T-helper 2 cell treated with Interferon-gamma antibody and Interleukin-4, amounts not matched to agents 5 μg/mL and 100 μg/mL, for 36 hours (primary cell): ENCODE results near the gene SYTL5.

Experiments used
- DNase-seq: peaks from one replicate; pipeline ENCODE4 v3.0.0; 2021; ENCODE audit warnings: low spot score
- H3K27ac Mint-ChIP-seq: one replicate; pipeline ENCODE4 v1.8.0; 2021; ENCODE audit warnings: mild to moderate bottlenecking, mixed read lengths
- H3K27me3 Mint-ChIP-seq: one replicate; pipeline ENCODE4 v1.8.0; 2021; ENCODE audit warnings: low read depth, mixed read lengths
- H3K36me3 Mint-ChIP-seq: one replicate; pipeline ENCODE4 v1.8.0; 2021; ENCODE audit warnings: low read depth, mixed read lengths
- H3K4me1 Mint-ChIP-seq: one replicate; pipeline ENCODE4 v1.8.0; 2021; ENCODE audit warnings: low read depth, mixed read lengths
- H3K4me3 Mint-ChIP-seq: one replicate; pipeline ENCODE4 v1.8.0; 2022; ENCODE audit warnings: mild to moderate bottlenecking, moderate library complexity, mixed read lengths
- H3K9me3 Mint-ChIP-seq: one replicate; pipeline ENCODE4 v1.8.0; 2021; ENCODE audit warnings: mixed read lengths

SYTL5 gene

GRCh38 chrX:38050806-38051205, 44.5 kb downstream of the SYTL5 start:
- no peak overlapping the region for H3K4me3 Mint-ChIP-seq
- no peak for DNase-seq
- H3K9me3 Mint-ChIP-seq = no peaks in the 10 kb centered on the region
- H3K4me1 Mint-ChIP-seq = no peaks in the 10 kb centered on the region
- H3K27ac Mint-ChIP-seq = no peak overlapping the region
- no peaks in the 10 kb centered on the region for H3K27me3 Mint-ChIP-seq
- H3K36me3 Mint-ChIP-seq = no peaks in the 10 kb centered on the region

- H3K27ac Mint-ChIP-seq = no peak overlapping the region
- no peaks in the 10 kb centered on the region for H3K27me3 Mint-ChIP-seq
- no peaks in the 10 kb centered on the region for H3K9me3 Mint-ChIP-seq
- DNase-seq = peak; percentile 9
- no peaks in the 10 kb centered on the region for H3K36me3 Mint-ChIP-seq
- no peaks in the 10 kb centered on the region for H3K4me1 Mint-ChIP-seq
- no peak overlapping the region for H3K4me3 Mint-ChIP-seq
Observed at GRCh38 chrX:38052096-38052495, 45.7 kb downstream of the SYTL5 start.

GRCh38 chrX:38055170-38055847, 49.0 kb downstream of the SYTL5 start:
- no peaks in the 10 kb centered on the region for H3K9me3 Mint-ChIP-seq
- no peak overlapping the region for H3K4me3 Mint-ChIP-seq
- DNase-seq = no peak
- H3K36me3 Mint-ChIP-seq = no peaks in the 10 kb centered on the region
- no peaks in the 10 kb centered on the region for H3K27me3 Mint-ChIP-seq
- H3K27ac Mint-ChIP-seq = no peak overlapping the region
- H3K4me1 Mint-ChIP-seq = no peaks in the 10 kb centered on the region

- H3K4me3 Mint-ChIP-seq = no peak overlapping the region
- H3K9me3 Mint-ChIP-seq = no peaks in the 10 kb centered on the region
- no peak for DNase-seq
- no peak overlapping the region for H3K27ac Mint-ChIP-seq
- H3K36me3 Mint-ChIP-seq = no peaks in the 10 kb centered on the region
- no peaks in the 10 kb centered on the region for H3K4me1 Mint-ChIP-seq
- H3K27me3 Mint-ChIP-seq = no peaks in the 10 kb centered on the region
Observed at GRCh38 chrX:38060331-38060878, 54.1 kb downstream of the SYTL5 start.

- Mint-ChIP-seq H3K27me3 (no peaks in the 10 kb centered on the region), H3K27ac (no peak overlapping the region), H3K36me3 (no peaks in the 10 kb centered on the region), H3K4me3 (no peak overlapping the region), H3K9me3 (no peaks in the 10 kb centered on the region), H3K4me1 (no peaks in the 10 kb centered on the region)
- DNase-seq = no peak
Observed at GRCh38 chrX:38061335-38061734, 55.0 kb downstream of the SYTL5 start.

GRCh38 chrX:38066934-38067333, 60.6 kb downstream of the SYTL5 start:
- DNase-seq = no peak
- H3K4me3 Mint-ChIP-seq = no peak overlapping the region

GRCh38 chrX:38069273-38069672, 62.9 kb downstream of the SYTL5 start:
- H3K27me3 Mint-ChIP-seq = no peaks in the 10 kb centered on the region
- H3K27ac Mint-ChIP-seq = no peak overlapping the region
- DNase-seq = no peak
- H3K9me3 Mint-ChIP-seq = no peaks in the 10 kb centered on the region
- H3K36me3 Mint-ChIP-seq = no peaks in the 10 kb centered on the region
- H3K4me1 Mint-ChIP-seq = no peaks in the 10 kb centered on the region
- no peak overlapping the region for H3K4me3 Mint-ChIP-seq

More at GRCh38 chrX:38066934-38067333, 60.6 kb downstream of the SYTL5 start:
- no peaks in the 10 kb centered on the region for H3K27me3 Mint-ChIP-seq
- H3K9me3 Mint-ChIP-seq = no peaks in the 10 kb centered on the region
- H3K27ac Mint-ChIP-seq = no peak overlapping the region
- H3K4me1 Mint-ChIP-seq = no peaks in the 10 kb centered on the region
- no peaks in the 10 kb centered on the region for H3K36me3 Mint-ChIP-seq

GRCh38 chrX:38069991-38070390, 63.6 kb downstream of the SYTL5 start:
- H3K27ac Mint-ChIP-seq = no peak overlapping the region

GRCh38 chrX:38079463-38079862, 73.1 kb downstream of the SYTL5 start:
- DNase-seq = no peak
- Mint-ChIP-seq H3K27ac (no peak overlapping the region), H3K4me3 (no peak overlapping the region), H3K4me1 (no peaks in the 10 kb centered on the region), H3K36me3 (no peaks in the 10 kb centered on the region), H3K9me3 (no peaks in the 10 kb centered on the region), H3K27me3 (no peaks in the 10 kb centered on the region)

More at GRCh38 chrX:38069991-38070390, 63.6 kb downstream of the SYTL5 start:
- no peaks in the 10 kb centered on the region for H3K36me3 Mint-ChIP-seq
- no peak for DNase-seq
- no peaks in the 10 kb centered on the region for H3K9me3 Mint-ChIP-seq
- no peaks in the 10 kb centered on the region for H3K4me1 Mint-ChIP-seq
- H3K4me3 Mint-ChIP-seq = no peak overlapping the region
- no peaks in the 10 kb centered on the region for H3K27me3 Mint-ChIP-seq

GRCh38 chrX:38080808-38081207, 74.5 kb downstream of the SYTL5 start:
- no peaks in the 10 kb centered on the region for H3K9me3 Mint-ChIP-seq
- no peaks in the 10 kb centered on the region for H3K27me3 Mint-ChIP-seq
- no peak overlapping the region for H3K4me3 Mint-ChIP-seq
- no peaks in the 10 kb centered on the region for H3K4me1 Mint-ChIP-seq
- DNase-seq = no peak
- no peaks in the 10 kb centered on the region for H3K36me3 Mint-ChIP-seq
- no peak overlapping the region for H3K27ac Mint-ChIP-seq

GRCh38 chrX:38081909-38082308, 75.6 kb downstream of the SYTL5 start:
- Mint-ChIP-seq H3K4me3 (no peak overlapping the region), H3K27me3 (no peaks in the 10 kb centered on the region), H3K9me3 (no peaks in the 10 kb centered on the region), H3K27ac (no peak overlapping the region), H3K36me3 (no peaks in the 10 kb centered on the region), H3K4me1 (no peaks in the 10 kb centered on the region)
- no peak for DNase-seq

- DNase-seq = no peak
- no peak overlapping the region for H3K4me3 Mint-ChIP-seq
- H3K27me3 Mint-ChIP-seq = no peaks in the 10 kb centered on the region
- no peak overlapping the region for H3K27ac Mint-ChIP-seq
- no peaks in the 10 kb centered on the region for H3K9me3 Mint-ChIP-seq
- H3K36me3 Mint-ChIP-seq = no peaks in the 10 kb centered on the region
- no peaks in the 10 kb centered on the region for H3K4me1 Mint-ChIP-seq
Observed at GRCh38 chrX:38082309-38082708, 76.0 kb downstream of the SYTL5 start.

GRCh38 chrX:38085813-38086212, 79.5 kb downstream of the SYTL5 start:
- DNase-seq = no peak
- Mint-ChIP-seq H3K4me1 (peaks cover 7% of the 10 kb centered on the region), H3K27ac (no peak overlapping the region), H3K27me3 (no peaks in the 10 kb centered on the region), H3K9me3 (no peaks in the 10 kb centered on the region), H3K36me3 (no peaks in the 10 kb centered on the region), H3K4me3 (no peak overlapping the region)

GRCh38 chrX:38086451-38087215, 80.3 kb downstream of the SYTL5 start:
- H3K27ac Mint-ChIP-seq = no peak overlapping the region
- peaks cover 7% of the 10 kb centered on the region for H3K4me1 Mint-ChIP-seq
- H3K36me3 Mint-ChIP-seq = no peaks in the 10 kb centered on the region
- H3K9me3 Mint-ChIP-seq = no peaks in the 10 kb centered on the region
- no peaks in the 10 kb centered on the region for H3K27me3 Mint-ChIP-seq
- no peak overlapping the region for H3K4me3 Mint-ChIP-seq
- DNase-seq = no peak
